B cell (primary cell): ENCODE data around the gene FAM162A. TPM values are rescaled to one million over a fixed set of nuclear protein-coding genes. Genes with fewer than 3 reads are reported as not detected.

Experiments
- ATAC-seq: fragments of 200-7000 bp; cut with Tn5 transposase; one replicate; pipeline ENCODE4 v1.10.0; 2021; ENCODE audit warnings: low read depth, mild to moderate bottlenecking, moderate number of reproducible peaks, moderate library complexity
- CTCF ChIA-PET: fragments of 350-600 bp; sonication (Branson Sonifier 250); formaldehyde crosslinking; loops from one replicate; lab custom pipeline; 2021; ENCODE audit warnings: antibody characterized with exemption, inconsistent platforms; lab: Charles Lee
- POLR2A ChIA-PET: fragments of 350-600 bp; sonication (Branson Sonifier 250); formaldehyde crosslinking; loops from one replicate; lab custom pipeline; 2021; ENCODE audit warnings: antibody characterized with exemption; lab: Charles Lee
- DNase-seq: peaks from one replicate; pipeline ENCODE4 v3.0.0; 2013
- H2AFZ ChIP-seq: 2 replicates; pipeline ENCODE4 v1.6.1; 2012; ENCODE audit warnings: mild to moderate bottlenecking, low read depth, low read length; ENCODE audit not compliant: insufficient read depth, poor library complexity, severe bottlenecking
- H3K27ac ChIP-seq, 2 donors: 1 replicate in 1 of 2; 2 replicates in 1 of 2; pipeline ENCODE4 v1.5.1; 2012 to 2013; ENCODE audit warnings: low read length in 2 of 2, mild to moderate bottlenecking in 2 of 2, moderate library complexity in 1 of 2
- H3K27me3 ChIP-seq, 4 experiments: fragments of 200-600 bp in 1 of 4; sonication (generic) in 1 of 4; replicated peaks in 1 of 4; 1 replicate in 2 of 4; 2 replicates in 2 of 4; pipeline versions ENCODE4 v1.6.1 to v1.7.0; 2013 to 2016; ENCODE audit warnings: low read length in 3 of 4, mild to moderate bottlenecking in 2 of 4, mixed read lengths in 1 of 4, moderate library complexity in 1 of 4; ENCODE audit not compliant: insufficient read depth in 4 of 4, control insufficient read depth in 3 of 4; ENCODE audit errors: control extremely low read depth in 1 of 4
- H3K36me3 ChIP-seq, 2 experiments: replicated peaks in 1 of 2; 1 replicate in 1 of 2; 2 replicates in 1 of 2; pipeline versions ENCODE4 v1.6.1 to v1.7.1; 2013; ENCODE audit warnings: low read length in 1 of 2; ENCODE audit not compliant: insufficient read depth in 2 of 2, control insufficient read depth in 1 of 2; ENCODE audit errors: control extremely low read depth in 1 of 2, extremely low read depth in 1 of 2
- H3K4me1 ChIP-seq, 2 donors: fragments of 200-600 bp in 1 of 2; sonication (generic) in 1 of 2; 1 replicate in 1 of 2; 2 replicates in 1 of 2; pipeline versions ENCODE4 v1.5.1 to v1.6.1; 2013 to 2017; ENCODE audit warnings: low read length in 2 of 2; ENCODE audit not compliant: control insufficient read depth in 2 of 2, insufficient read depth in 2 of 2
- H3K4me2 ChIP-seq: replicated peaks from 2 replicates; pipeline ENCODE3; 2012; ENCODE audit warnings: mild to moderate bottlenecking, low read depth, low read length; ENCODE audit not compliant: poor library complexity, severe bottlenecking
- H3K4me3 ChIP-seq, 5 experiments: fragments of 200-600 bp in 1 of 5; sonication (generic) in 1 of 5; 1 replicate in 3 of 5; 2 replicates in 2 of 5; pipeline versions ENCODE4 v1.5.1 to v1.7.0; 2011 to 2016; ENCODE audit warnings: low read length in 4 of 5, mild to moderate bottlenecking in 4 of 5, low read depth in 2 of 5, control low read depth in 1 of 5, moderate library complexity in 1 of 5; ENCODE audit not compliant: insufficient read depth in 1 of 5; ENCODE audit errors: control extremely low read depth in 1 of 5, extremely low read depth in 1 of 5
- H3K79me2 ChIP-seq: fragments of 200-600 bp; sonication (generic); one replicate; pipeline ENCODE4 v1.6.0; 2016; ENCODE audit warnings: low read length; ENCODE audit not compliant: control insufficient read depth, insufficient read depth
- H3K9ac ChIP-seq: fragments of 200-600 bp; sonication (generic); 2 replicates; pipeline ENCODE4 v1.6.1; 2017; ENCODE audit warnings: mild to moderate bottlenecking, low read length, moderate library complexity
- H3K9me3 ChIP-seq, 3 donors: one replicate each; pipeline versions ENCODE4 v1.6.1 to v1.7.1; 2013; ENCODE audit warnings: low read length in 2 of 3; ENCODE audit not compliant: control insufficient read depth in 2 of 3, insufficient read depth in 1 of 3; ENCODE audit errors: control extremely low read depth in 1 of 3
- H4K20me1 ChIP-seq: 2 replicates; pipeline ENCODE4 v1.6.0; 2012; ENCODE audit warnings: mild to moderate bottlenecking, low read length; ENCODE audit not compliant: insufficient read depth, control insufficient read depth, poor library complexity, severe bottlenecking
- H3K27ac Mint-ChIP-seq: one replicate; pipeline ENCODE4 v1.8.0; 2021; ENCODE audit warnings: mixed read lengths
- H3K27me3 Mint-ChIP-seq: one replicate; pipeline ENCODE4 v1.8.0; 2021; ENCODE audit warnings: mixed read lengths
- H3K4me1 Mint-ChIP-seq: one replicate; pipeline ENCODE4 v1.8.0; 2021; ENCODE audit warnings: mixed read lengths
- H3K4me3 Mint-ChIP-seq: one replicate; pipeline ENCODE4 v1.8.0; 2021; ENCODE audit warnings: mixed read lengths
- H3K9me3 Mint-ChIP-seq: one replicate; pipeline ENCODE4 v1.8.0; 2022; ENCODE audit warnings: mixed read lengths; ENCODE audit not compliant: insufficient read depth
- EZH2 ChIP-seq: IDR thresholded peaks from 2 replicates; pipeline ENCODE4 v1.6.1; 2012; ENCODE audit warnings: borderline replicate concordance, low read depth, mild to moderate bottlenecking, moderate library complexity, low read length; ENCODE audit not compliant: insufficient read depth, poor library complexity, severe bottlenecking
- WGBS: methylation state at CpG from one replicate; pipeline ENCODE4 v1.1.5; 2013; ENCODE audit warnings: missing lambda C conversion rate; ENCODE audit not compliant: insufficient coverage; 5-methylcytosine and 5-hydroxymethylcytosine counted together
- intact Hi-C: fragments of 100-400 bp; cut with micrococcal nuclease; formaldehyde crosslinking; loops from one replicate; pipeline ENCODE4 v1.10.0; 2022
- polyA plus RNA-seq: library from polyadenylated mRNA; depleted of rRNA; stranded (reverse); fragments of >200 nt; gene quantifications from 2 replicates; pipeline ENCODE4 v1.2.3, GENCODE V29; 2012
- total RNA-seq, 2 donors: library from RNA; stranded (reverse); fragments of 120-200 nt in 1 of 2; gene quantifications; 1 replicate in 1 of 2; 2 replicates in 1 of 2; pipeline versions ENCODE4 v1.2.3 to v1.2.4, GENCODE V29; 2013 to 2022
- TF ChIP-seq, protein P1 (sequence below): fragments of 200-600 bp; IDR thresholded peaks from one replicate; pipeline ENCODE4 v1.8.0; 2022; ENCODE audit warnings: antibody characterized with exemption, mild to moderate bottlenecking

FAM162A gene
- total and polyA plus RNA-seq, 2 donors (not counting 1 experiment from before 2014, with no cell fraction given), result 10.9 to 17.5 TPM

DNA sequence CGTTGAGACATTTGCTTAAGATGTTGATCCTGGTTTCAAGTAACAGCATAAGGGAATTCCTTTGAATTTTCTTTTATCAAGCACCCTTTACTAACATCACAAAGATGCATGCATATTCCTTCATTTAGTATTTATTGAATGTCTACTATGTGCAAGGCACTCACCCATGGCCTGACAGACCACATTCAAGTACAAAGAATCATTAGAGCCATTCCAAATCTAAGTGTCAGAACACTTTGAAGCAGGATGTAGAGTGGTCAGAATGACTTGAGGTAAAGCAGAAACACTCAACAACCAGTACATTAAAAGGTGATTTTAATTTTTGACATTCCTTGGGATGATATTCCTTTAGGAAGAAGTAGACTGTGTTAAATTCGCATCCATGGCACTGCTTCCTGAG is 37.9 kb downstream of the FAM162A start:
- ChIA-PET POLR2A (no interaction called here), CTCF (no interaction called here)
- Histone ChIP-seq H3K27me3 (no peaks in the 10 kb centered on the region), H3K9ac (no peak overlapping the region), H3K4me3 (no peak overlapping the region), H3K4me2 (no peak overlapping the region), H3K4me1 (peaks cover 6% of the 10 kb centered on the region in 2 donors), H3K27ac (no peak overlapping the region), H3K36me3 (peaks cover 9 to 36% of the 10 kb centered on the region in 2 experiments), H4K20me1 (no peaks in the 10 kb centered on the region), H2AFZ (no peak overlapping the region), H3K79me2 (peaks cover 32% of the 10 kb centered on the region), H3K9me3 (no peaks in the 10 kb centered on the region)
- ATAC-seq (no peak), DNase-seq (no peak)
- intact Hi-C loops, result no loop called here
- no peak for TF ChIP-seq EZH2
- TF ChIP-seq, protein P1, sequence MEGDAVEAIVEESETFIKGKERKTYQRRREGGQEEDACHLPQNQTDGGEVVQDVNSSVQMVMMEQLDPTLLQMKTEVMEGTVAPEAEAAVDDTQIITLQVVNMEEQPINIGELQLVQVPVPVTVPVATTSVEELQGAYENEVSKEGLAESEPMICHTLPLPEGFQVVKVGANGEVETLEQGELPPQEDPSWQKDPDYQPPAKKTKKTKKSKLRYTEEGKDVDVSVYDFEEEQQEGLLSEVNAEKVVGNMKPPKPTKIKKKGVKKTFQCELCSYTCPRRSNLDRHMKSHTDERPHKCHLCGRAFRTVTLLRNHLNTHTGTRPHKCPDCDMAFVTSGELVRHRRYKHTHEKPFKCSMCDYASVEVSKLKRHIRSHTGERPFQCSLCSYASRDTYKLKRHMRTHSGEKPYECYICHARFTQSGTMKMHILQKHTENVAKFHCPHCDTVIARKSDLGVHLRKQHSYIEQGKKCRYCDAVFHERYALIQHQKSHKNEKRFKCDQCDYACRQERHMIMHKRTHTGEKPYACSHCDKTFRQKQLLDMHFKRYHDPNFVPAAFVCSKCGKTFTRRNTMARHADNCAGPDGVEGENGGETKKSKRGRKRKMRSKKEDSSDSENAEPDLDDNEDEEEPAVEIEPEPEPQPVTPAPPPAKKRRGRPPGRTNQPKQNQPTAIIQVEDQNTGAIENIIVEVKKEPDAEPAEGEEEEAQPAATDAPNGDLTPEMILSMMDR, result no peak
- peaks cover 16% of the 10 kb centered on the region for H3K4me1 Mint-ChIP-seq
- H3K27me3 Mint-ChIP-seq, result no peaks in the 10 kb centered on the region
- WGBS, result no CpG with 5 or more reads among the region's 2 CpGs
- H3K4me3 Mint-ChIP-seq, result no peak overlapping the region
- no peak overlapping the region for H3K27ac Mint-ChIP-seq
- H3K9me3 Mint-ChIP-seq, result no peaks in the 10 kb centered on the region

DNA sequence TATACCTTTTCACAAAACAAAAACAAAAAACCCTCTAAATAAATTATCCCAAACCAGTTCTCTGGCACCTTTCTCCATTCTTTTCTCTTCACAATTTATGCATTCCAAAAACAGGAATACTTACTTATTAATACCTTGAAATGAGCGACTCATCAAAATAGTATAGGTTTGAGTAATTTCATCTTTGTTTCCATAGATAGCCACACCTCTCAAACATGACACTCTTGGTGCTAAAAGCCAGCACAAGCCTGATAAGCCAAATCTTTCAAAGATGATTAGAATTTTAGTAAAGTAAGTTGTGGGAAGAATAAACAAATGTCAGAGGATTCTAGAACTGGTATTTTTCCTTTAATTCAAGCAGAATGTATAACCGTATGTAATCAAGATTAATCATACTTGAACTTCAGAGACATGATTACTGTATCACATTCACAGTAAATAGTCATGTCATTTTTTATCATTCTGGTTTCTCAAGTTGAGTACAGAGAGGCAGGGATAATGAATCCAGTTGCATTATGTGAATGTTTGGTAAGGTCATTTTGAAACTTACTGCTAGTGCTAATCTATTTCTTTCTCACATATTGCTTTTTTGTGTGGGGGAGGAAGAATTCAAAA is 44.0 kb downstream of the FAM162A start:
- H3K4me1 ChIP-seq, result no peaks in the 10 kb centered on the region
- no peak overlapping the region for H3K4me2 ChIP-seq
- H3K9me3 ChIP-seq, result peaks cover 1 to 4% (median 4%) of the 10 kb centered on the region in 3 donors
- DNase-seq (no peak), ATAC-seq (no peak)
- H3K27ac ChIP-seq, result peak overlapping the region in 1 of 2 donors; percentile 37
- no CpG with 5 or more reads among the region's 2 CpGs for WGBS
- intact Hi-C loops, result no loop called here
- H3K27me3 Mint-ChIP-seq, result no peaks in the 10 kb centered on the region
- no peaks in the 10 kb centered on the region for H3K27me3 ChIP-seq
- H3K79me2 ChIP-seq, result peaks cover 8% of the 10 kb centered on the region
- peak overlapping the region; percentile 5 for H3K27ac Mint-ChIP-seq
- peaks cover 25 to 44% of the 10 kb centered on the region in 2 experiments for H3K36me3 ChIP-seq
- H4K20me1 ChIP-seq, result no peaks in the 10 kb centered on the region
- no peak overlapping the region for H3K9ac ChIP-seq
- no peaks in the 10 kb centered on the region for H3K4me1 Mint-ChIP-seq
- no peak for TF ChIP-seq EZH2
- no peak overlapping the region for H3K4me3 ChIP-seq
- ChIA-PET CTCF (no interaction called here), POLR2A (no interaction called here)
- H3K9me3 Mint-ChIP-seq, result no peaks in the 10 kb centered on the region
- H2AFZ ChIP-seq, result no peak overlapping the region
- H3K4me3 Mint-ChIP-seq, result no peak overlapping the region
